GF-D8 (cell line): ENCODE data around the gene DNAH1.
"Not testable (repeated sequence)": the region's sequence is repeated elsewhere in the genome, so short reads cannot be mapped to it uniquely, and the experiment has no call there.

Source experiments
- DNase-seq: peaks from one replicate; lab custom pipeline; 2025; lab: John Stamatoyannopoulos, UW

The DNAH1 gene

GRCh38 chr3:52333869-52334557, 17.9 kb downstream of the DNAH1 start:
- DNase-seq = no peak

DNA sequence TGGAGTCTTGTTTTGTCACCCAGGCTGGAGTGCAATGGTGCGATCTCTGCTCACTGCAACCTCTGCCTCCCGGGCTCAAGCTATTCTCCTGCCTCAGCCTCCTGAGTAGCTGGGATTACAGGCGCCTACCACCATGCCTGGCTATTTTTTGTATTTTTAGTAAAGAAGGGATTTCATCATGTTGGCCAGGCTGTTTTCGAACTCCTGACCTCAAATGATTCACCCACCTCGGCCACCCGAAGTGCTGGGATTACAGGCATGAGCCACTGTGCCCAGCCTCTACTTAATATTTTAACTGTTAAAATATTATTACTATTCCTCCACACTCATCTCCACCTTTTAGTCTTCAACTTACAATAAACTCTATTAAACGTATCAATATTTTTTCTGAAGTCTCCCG, 22.0 kb downstream of the DNAH1 start:
- not testable (repeated sequence) for DNase-seq

- peak; percentile 38 for DNase-seq
Measured at GRCh38 chr3:52339612-52340011, 23.5 kb downstream of the DNAH1 start.

GRCh38 chr3:52341123-52341522, 25.0 kb downstream of the DNAH1 start:
- peak; percentile 84 for DNase-seq

- no peak for DNase-seq
Measured at GRCh38 chr3:52343946-52344600, 28.0 kb downstream of the DNAH1 start.

DNA sequence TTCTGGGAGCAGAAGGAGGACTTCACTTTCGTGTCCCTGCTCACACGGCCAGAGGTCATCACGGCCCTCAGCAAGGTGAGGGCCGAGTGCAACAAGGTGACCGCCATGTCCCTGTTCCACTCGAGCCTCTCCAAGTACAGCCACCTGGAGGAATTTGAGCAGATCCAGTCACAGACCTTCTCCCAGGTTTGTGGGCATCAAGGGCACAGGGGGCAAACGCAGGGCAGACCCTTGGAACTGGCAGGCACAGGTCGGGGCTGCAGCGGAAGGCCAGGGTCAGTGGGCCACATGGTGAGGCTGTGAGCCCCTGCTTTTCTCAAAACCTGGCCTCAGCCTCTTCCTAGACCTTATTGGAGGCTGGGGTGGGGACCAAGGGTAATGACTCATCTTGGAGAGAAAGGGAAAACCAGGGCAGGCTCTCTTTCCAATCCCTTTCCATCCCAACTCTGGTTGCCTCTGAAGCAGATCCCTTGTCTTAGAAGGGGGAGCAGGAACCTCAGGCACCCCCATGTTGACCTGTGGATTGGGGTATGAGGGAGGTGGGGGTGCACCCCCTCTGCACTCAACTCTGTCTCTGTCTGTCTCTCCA, 29.5 kb downstream of the DNAH1 start:
- DNase-seq = no peak

DNA sequence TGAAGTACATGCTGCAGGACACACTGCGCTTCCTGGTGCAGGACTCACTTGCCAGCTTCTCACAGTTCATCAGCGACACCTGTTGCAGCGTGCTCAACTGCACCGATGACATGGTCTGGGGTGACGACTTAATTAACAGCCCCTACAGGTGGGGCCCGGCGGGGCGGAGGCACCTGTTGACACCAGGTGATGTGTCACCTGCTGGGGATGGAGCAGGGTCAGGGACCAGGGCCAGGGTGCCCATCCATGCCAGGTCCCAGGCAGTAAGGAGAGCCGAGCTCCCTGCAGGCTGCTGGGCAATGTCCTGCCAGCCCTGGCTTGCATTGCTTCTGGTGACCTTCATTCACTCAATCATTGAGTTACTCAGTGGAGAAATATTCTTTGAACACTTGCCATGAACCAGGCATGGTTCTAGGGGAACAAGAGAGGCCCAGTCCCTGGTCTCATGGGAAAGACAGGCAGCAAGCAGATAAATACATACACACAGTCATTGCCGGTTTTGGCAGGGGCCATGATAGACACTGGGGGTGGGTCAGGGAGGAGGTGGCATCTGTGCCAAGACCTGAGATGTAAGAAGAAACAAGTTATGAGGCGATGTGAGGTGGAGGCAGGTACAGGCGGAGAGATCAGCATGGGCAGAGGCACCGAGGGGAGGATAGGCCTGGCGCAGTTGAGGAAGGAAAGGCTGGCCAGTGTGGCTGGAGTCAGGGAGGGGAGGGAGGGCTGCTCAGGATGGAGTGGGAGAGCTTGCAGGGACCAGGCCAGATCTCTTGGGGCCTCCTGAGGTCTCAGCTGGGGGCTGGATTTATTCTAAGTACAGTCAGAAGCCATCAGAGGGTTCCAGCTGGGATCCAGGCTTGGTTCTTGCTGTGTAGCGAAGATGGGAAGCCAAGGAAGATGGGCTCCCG, 30.8 kb downstream of the DNAH1 start:
- DNase-seq = no peak

- DNase-seq = no peak
Measured at GRCh38 chr3:52347716-52348635, 31.9 kb downstream of the DNAH1 start.

DNA sequence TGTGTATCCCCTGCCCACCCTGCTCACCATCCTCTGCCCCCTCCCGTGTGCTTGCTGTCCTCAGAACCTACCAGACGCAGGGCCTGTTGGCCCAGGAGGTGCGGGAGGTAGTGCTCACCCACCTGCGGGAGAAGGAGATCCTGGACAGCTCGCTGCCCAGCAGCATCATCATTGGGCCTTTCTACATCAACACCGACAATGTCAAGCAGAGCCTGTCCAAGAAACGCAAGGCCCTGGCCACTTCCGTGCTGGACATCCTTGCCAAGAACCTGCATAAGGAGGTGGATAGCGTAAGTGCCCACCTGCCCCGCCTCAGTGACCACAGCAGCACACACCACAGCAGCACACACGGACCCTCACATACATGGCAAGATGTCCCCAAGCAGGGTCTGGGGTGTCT, 33.0 kb downstream of the DNAH1 start:
- no peak for DNase-seq

GRCh38 chr3:52349611-52350395, 33.7 kb downstream of the DNAH1 start:
- no peak for DNase-seq

DNA sequence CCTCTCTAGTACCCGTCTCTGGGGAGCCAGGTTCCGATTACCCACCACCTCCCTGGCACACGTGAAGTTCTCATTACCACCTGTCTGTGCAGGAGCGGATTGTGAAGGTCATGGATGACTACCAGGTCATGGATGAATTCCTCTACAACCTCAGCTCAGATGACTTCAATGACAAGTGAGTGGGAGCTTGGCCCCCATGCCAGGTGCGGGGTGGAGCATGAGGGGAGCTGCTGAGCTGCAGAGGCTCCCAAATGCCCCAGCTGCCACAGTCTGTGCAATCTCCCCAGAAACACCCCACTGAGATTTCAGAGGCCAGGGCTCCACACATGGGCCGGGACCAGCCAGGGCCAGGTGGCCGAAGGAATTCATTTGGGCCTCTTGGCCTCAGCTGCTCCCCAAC, 34.3 kb downstream of the DNAH1 start:
- DNase-seq = no peak

DNA sequence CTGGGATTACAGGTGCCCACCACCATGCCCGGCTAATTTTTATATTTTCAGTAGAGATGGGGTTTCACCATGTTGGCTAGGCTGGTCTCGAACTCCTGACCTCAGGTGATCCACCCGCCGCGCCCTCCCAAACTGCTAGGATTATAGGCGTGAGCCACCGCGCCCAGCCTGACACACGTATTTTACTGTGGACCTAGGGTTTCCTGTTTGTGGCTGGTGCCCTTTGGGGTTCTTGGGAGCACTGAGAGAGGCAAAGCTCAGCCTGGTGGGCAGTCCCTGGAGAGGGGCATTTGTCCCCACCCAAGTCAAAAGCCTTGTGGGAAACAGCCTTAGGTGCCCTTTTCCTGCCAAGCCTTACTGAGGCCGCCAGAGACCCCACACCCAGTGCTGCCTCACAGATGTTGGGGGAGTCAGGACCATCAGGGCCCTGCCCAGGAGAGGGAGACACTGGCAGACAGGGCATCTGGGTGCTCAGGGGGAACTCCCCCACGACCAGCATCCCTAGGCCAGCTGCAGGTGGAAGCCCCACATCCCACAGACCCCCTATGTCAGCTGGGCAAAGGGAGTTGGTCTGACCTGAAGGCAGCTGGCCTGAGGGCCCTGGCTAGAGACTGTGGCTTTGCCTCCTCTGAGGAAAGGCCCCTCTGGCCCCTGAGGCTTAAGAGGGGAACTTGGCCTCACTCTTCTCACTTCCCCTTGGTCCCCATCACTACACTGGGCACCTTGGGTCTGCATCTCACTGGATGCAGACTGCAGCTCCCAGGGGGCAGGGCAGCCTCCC, 35.1 kb downstream of the DNAH1 start:
- no peak for DNase-seq

- no peak for DNase-seq
Measured at GRCh38 chr3:52351762-52352368, 35.7 kb downstream of the DNAH1 start.

- DNase-seq = no peak
Measured at GRCh38 chr3:52352566-52352965, 36.4 kb downstream of the DNAH1 start.

- no peak for DNase-seq
Measured at GRCh38 chr3:52353291-52353855, 37.3 kb downstream of the DNAH1 start.

DNA sequence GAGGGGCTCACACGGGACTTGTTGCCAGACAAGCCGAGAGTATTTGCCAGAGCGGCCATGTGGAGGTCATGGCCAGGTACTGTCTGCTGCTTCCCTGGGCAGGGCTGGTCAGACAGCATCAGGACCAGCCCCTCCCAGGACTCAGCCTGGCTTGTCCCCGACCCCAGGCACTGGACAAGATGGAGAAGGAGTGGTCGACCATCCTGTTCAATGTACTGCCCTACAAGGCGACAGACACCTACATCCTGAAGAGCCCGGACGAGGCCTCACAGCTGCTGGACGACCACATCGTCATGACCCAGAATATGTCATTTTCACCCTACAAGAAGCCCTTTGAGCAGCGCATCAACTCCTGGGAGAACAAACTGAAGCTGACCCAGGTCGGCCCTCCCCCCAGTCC, 38.6 kb downstream of the DNAH1 start:
- no peak for DNase-seq

DNA sequence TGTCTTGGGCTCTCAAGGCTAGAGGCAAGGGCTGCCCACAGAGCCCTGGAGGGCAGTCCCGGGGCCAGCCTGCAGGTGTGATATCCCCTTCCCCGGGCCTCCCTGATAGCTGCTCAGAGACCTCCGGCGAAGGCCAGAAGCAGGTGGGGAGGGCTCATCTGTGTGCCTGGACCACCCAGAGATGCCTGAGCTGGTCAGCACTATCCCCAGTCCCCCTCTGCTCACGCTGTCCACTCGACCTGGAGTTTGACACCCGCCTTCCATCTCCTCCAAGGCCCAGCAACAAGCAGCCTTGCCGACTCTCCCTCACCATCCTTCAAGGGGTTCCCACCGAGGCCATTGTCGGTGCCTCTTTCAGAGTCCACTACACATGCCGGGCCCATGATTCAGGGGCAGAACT, 39.4 kb downstream of the DNAH1 start:
- no peak for DNase-seq

DNA sequence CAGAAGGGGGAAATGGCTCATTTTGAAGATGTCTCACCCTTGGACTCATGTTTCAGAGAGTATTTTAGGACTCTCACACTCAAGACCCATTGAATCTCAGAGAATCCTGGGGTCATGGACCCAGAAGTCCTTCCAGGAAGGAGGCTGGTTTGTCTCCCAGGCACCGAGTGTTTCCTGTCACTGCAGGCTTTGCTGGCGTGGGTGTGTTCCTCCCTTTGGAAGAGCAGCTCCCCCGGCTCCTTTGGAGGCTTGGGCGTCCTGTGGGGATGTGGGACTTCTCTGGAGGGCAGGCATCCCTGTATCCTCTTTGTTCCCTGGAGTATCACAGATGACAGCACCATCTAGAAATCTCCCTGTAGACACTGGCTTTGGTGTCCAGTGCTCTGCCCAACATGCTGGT, 40.0 kb downstream of the DNAH1 start:
- DNase-seq = no peak
